OCI-LY1 (cell line): ENCODE results near the gene ABCC6.
"Not testable (repeated sequence)": the region's sequence is repeated elsewhere in the genome, so short reads cannot be mapped to it uniquely, and the experiment has no call there.

ENCODE experiments used
- EZH2 ChIP-seq: fragments of 200-600 bp; sonication (generic), shearing (Covaris generic); IDR thresholded peaks from 2 replicates; pipeline ENCODE4 v1.8.0; 2017; ENCODE audit warnings: borderline replicate concordance, mixed run types, mild to moderate bottlenecking, antibody characterized with exemption, low read length, moderate library complexity, mixed read lengths
- TF ChIP-seq, protein P1 (sequence below): fragments of 200-600 bp; sonication (generic), shearing (Covaris generic); IDR thresholded peaks from 2 replicates; pipeline ENCODE4 v1.5.1; 2017; ENCODE audit warnings: mild to moderate bottlenecking, antibody characterized with exemption, low read length, moderate library complexity, mixed read lengths

DNA sequence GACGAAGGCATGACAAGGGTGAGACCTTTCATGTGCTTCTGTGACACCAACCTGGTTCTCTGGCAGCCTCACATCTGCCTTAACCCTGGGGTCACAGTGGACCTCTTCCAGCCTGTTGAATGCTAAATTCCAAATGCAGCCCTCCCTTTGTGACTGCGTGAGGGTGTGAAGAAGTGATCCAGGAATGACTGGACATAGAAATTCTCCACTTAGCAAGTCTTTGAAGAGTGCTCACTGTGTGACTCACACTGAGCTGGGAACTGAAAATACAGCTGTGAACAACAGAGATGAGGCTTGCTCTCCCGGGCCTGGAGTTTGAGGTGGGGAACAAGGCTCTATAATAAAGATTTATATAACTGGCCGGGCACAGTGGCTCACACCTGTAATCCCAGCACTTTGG lies 23.9 kb downstream of the ABCC6 start:
- TF ChIP-seq, protein P1, sequence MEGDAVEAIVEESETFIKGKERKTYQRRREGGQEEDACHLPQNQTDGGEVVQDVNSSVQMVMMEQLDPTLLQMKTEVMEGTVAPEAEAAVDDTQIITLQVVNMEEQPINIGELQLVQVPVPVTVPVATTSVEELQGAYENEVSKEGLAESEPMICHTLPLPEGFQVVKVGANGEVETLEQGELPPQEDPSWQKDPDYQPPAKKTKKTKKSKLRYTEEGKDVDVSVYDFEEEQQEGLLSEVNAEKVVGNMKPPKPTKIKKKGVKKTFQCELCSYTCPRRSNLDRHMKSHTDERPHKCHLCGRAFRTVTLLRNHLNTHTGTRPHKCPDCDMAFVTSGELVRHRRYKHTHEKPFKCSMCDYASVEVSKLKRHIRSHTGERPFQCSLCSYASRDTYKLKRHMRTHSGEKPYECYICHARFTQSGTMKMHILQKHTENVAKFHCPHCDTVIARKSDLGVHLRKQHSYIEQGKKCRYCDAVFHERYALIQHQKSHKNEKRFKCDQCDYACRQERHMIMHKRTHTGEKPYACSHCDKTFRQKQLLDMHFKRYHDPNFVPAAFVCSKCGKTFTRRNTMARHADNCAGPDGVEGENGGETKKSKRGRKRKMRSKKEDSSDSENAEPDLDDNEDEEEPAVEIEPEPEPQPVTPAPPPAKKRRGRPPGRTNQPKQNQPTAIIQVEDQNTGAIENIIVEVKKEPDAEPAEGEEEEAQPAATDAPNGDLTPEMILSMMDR = not testable (repeated sequence)
- not testable (repeated sequence) for TF ChIP-seq EZH2
